HCT116 (cell line): ENCODE data around the gene GGA1. TPM values are rescaled to one million over a fixed set of nuclear protein-coding genes. Genes with fewer than 3 reads are reported as not detected.

Experiments
- ATAC-seq: fragments of 200-7000 bp; cut with Tn5 transposase; 2 replicates; pipeline ENCODE4 v1.9.1; 2020; ENCODE audit warnings: mild to moderate bottlenecking, moderate library complexity
- BruUV-seq: library from RNA; stranded (reverse); fragments of 400-500 nt; replicated peaks from 2 replicates; lab custom pipeline; 2021; lab: Mats Ljungman, UMichigan
- CTCF ChIA-PET: fragments of 300-600 bp; sonication (Branson Sonifier 250); formaldehyde crosslinking; loops from one replicate; lab custom pipeline; 2021; ENCODE audit warnings: antibody characterized with exemption; lab: Charles Lee
- POLR2A ChIA-PET: fragments of 300-600, 350-600 bp; sonication (Branson Sonifier 250); formaldehyde crosslinking; loops from one replicate; lab custom pipeline; 2021; ENCODE audit warnings: antibody characterized with exemption; lab: Charles Lee
- RAD21 ChIA-PET, 2 experiments: fragments of 300-600 bp; sonication (Branson Sonifier 250); formaldehyde crosslinking; loops; one replicate each; lab custom pipeline; 2023; ENCODE audit warnings: low total read pairs in 2 of 2; ENCODE audit not compliant: uncharacterized antibody in 2 of 2, unreplicated experiment in 2 of 2, low non-redundant PET in 1 of 2; lab: Charles Lee
- DNase-seq: peaks from one replicate; pipeline ENCODE4 v3.0.0-alpha.2; 2010; ENCODE audit warnings: low read depth, low spot score
- H2AFZ ChIP-seq: fragments of 200-600 bp; shearing (Covaris generic), sonication (generic); 2 replicates; pipeline ENCODE4 v1.6.1; 2017; ENCODE audit warnings: low read depth, mixed run types, mixed read lengths, antibody characterized with exemption, low read length; ENCODE audit not compliant: poor library complexity, severe bottlenecking
- H3K27ac ChIP-seq: 2 replicates; pipeline ENCODE4 v1.5.1; 2012; ENCODE audit warnings: low read depth, low read length
- H3K27me3 ChIP-seq: fragments of 200-600 bp; sonication (generic); 2 replicates; pipeline ENCODE4 v1.6.1; 2016; ENCODE audit warnings: mixed run types, low read length, mixed read lengths; ENCODE audit not compliant: insufficient read depth
- H3K36me3 ChIP-seq, 2 experiments: fragments of 200-500 bp in 1 of 2; fragments of 200-600 bp in 1 of 2; sonication (Bioruptor generic) in 1 of 2; sonication (generic) in 1 of 2; 2 replicates each; pipeline versions ENCODE4 v1.5.1 to v1.6.1; 2014 to 2016; ENCODE audit warnings: low read length in 2 of 2, inconsistent platforms in 1 of 2, mixed read lengths in 1 of 2, mixed run types in 1 of 2; ENCODE audit not compliant: insufficient read depth in 2 of 2, control insufficient read depth in 1 of 2
- H3K4me1 ChIP-seq, 2 experiments: fragments of 200-600 bp in 1 of 2; sonication (generic) in 1 of 2; 2 replicates each; pipeline versions ENCODE4 v1.5.1 to v1.6.1; 2012 to 2017; ENCODE audit warnings: low read length in 2 of 2, inconsistent platforms in 1 of 2, mild to moderate bottlenecking in 1 of 2, mixed read lengths in 1 of 2, mixed run types in 1 of 2, moderate library complexity in 1 of 2; ENCODE audit not compliant: insufficient read depth in 2 of 2, control insufficient read depth in 1 of 2
- H3K4me2 ChIP-seq: fragments of 200-600 bp; sonication (generic); 2 replicates; pipeline ENCODE4 v1.6.1; 2017; ENCODE audit warnings: mixed run types, low read length, mixed read lengths
- H3K4me3 ChIP-seq, 2 experiments: fragments of 200-600 bp in 1 of 2; sonication (generic) in 1 of 2; replicated peaks in 1 of 2; 2 replicates each; pipeline ENCODE4 v1.5.1; 2011 to 2016; ENCODE audit warnings: low read length in 2 of 2, control low read depth in 1 of 2, low read depth in 1 of 2, mild to moderate bottlenecking in 1 of 2, mixed read lengths in 1 of 2, mixed run types in 1 of 2
- H3K79me2 ChIP-seq: fragments of 200-600 bp; sonication (generic); 2 replicates; pipeline ENCODE4 v1.6.1; 2017; ENCODE audit warnings: mild to moderate bottlenecking, mixed run types, low read length, moderate library complexity, mixed read lengths; ENCODE audit not compliant: insufficient read depth
- H3K9ac ChIP-seq: fragments of 200-600 bp; sonication (generic); 2 replicates; pipeline ENCODE4 v1.6.1; 2016; ENCODE audit warnings: low read length, mixed read lengths
- H3K9me2 ChIP-seq: fragments of 200-600 bp; sonication (generic), shearing (Covaris generic); 2 replicates; pipeline ENCODE4 v1.6.1; 2017; ENCODE audit warnings: mixed run types, mild to moderate bottlenecking, moderate library complexity; ENCODE audit not compliant: insufficient read depth
- H3K9me3 ChIP-seq, 2 experiments: fragments of 200-500 bp in 1 of 2; fragments of 200-600 bp in 1 of 2; sonication (Bioruptor generic) in 1 of 2; sonication (generic) in 1 of 2; 2 replicates each; pipeline ENCODE4 v1.6.1; 2014 to 2017; ENCODE audit warnings: low read length in 2 of 2, mixed read lengths in 2 of 2, inconsistent platforms in 1 of 2, low read depth in 1 of 2, mild to moderate bottlenecking in 1 of 2, mixed run types in 1 of 2, moderate library complexity in 1 of 2; ENCODE audit not compliant: control insufficient read depth in 1 of 2, insufficient read depth in 1 of 2
- H4K20me1 ChIP-seq: fragments of 200-600 bp; sonication (generic), shearing (Covaris generic); 2 replicates; pipeline ENCODE4 v1.6.1; 2017; ENCODE audit warnings: mixed run types, mild to moderate bottlenecking, moderate library complexity; ENCODE audit not compliant: insufficient read depth
- CBX3 ChIP-seq: IDR thresholded peaks from 2 replicates; pipeline ENCODE4 v1.6.1; 2012; ENCODE audit warnings: low read depth
- EGR1 ChIP-seq: IDR thresholded peaks from 2 replicates; pipeline ENCODE4 v1.6.1; 2012; ENCODE audit warnings: low read depth
- EZH2phosphoT487 ChIP-seq: fragments of 200-600 bp; IDR thresholded peaks from 2 replicates; pipeline ENCODE4 v1.6.1; 2018; ENCODE audit warnings: antibody characterized with exemption, borderline replicate concordance
- POLR2AphosphoS5 ChIP-seq: IDR thresholded peaks from 2 replicates; pipeline ENCODE4 v1.6.1; 2011; ENCODE audit warnings: mild to moderate bottlenecking, low read depth, low read length, moderate library complexity
- SIN3A ChIP-seq: IDR thresholded peaks from 2 replicates; pipeline ENCODE4 v1.6.1; 2012; ENCODE audit warnings: low read depth
- ZFX ChIP-seq: fragments of 450-650 bp; IDR thresholded peaks from 2 replicates; pipeline ENCODE4 v1.6.1; 2017
- intact Hi-C: fragments of 100-400 bp; cut with micrococcal nuclease; formaldehyde crosslinking; loops from 2 replicates; pipeline ENCODE4 v1.10.0; 2022
- total RNA-seq: library from RNA; stranded (reverse); gene quantifications from one replicate; pipeline ENCODE4 v1.2.1, GENCODE V29; 2021; ENCODE audit not compliant: unreplicated experiment
- TF ChIP-seq, protein P1 (sequence below): IDR thresholded peaks from 2 replicates; pipeline ENCODE4 v1.6.1; 2012
- TF ChIP-seq, protein P2 (sequence below): IDR thresholded peaks from 2 replicates; pipeline ENCODE4 v1.6.1; 2012; ENCODE audit warnings: low read depth
- TF ChIP-seq, protein P3 (sequence below): IDR thresholded peaks from 2 replicates; pipeline ENCODE4 v1.6.1; 2011; ENCODE audit warnings: mild to moderate bottlenecking, low read length, moderate library complexity; ENCODE audit not compliant: insufficient replicate concordance; ENCODE audit errors: extremely low read depth
- TF ChIP-seq, protein P4 (sequence below): IDR thresholded peaks from 2 replicates; pipeline ENCODE4 v1.6.1; 2012

GGA1 gene
- total RNA-seq, 1 experiment from 2014 or later, result 89.8 TPM

DNA sequence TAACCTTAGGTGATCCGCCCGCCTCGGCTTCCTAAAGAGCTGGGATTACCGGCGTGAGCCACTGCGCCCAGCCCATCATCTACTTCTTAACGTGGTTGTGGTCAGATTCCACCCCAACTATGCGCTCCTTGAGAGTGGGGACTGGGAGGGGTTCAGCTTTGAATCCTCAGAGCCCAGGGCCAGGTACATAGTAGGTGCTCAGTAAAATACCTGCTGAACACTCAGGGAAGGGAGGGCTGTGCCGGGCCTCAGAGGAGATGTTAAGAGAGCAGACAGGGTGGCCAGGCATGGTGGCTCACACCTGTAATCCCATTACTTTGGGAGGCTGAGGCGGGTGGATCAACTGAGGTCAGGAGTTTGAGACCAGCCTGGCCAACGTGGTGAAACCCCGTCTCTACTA, 65.6 kb downstream of the GGA1 start:
- Histone ChIP-seq H3K4me2 (peak overlapping the region; percentile 98), H3K4me3 (no peak overlapping the region), H3K36me3 (peaks cover 2 to 6% of the 10 kb centered on the region in 2 experiments; a peak in 2 of 4 replicates), H3K9me3 (no peaks in the 10 kb centered on the region), H3K27me3 (no peaks in the 10 kb centered on the region), H3K9me2 (no peaks in the 10 kb centered on the region), H3K27ac (peak overlapping the region; percentile 97), H4K20me1 (no peaks in the 10 kb centered on the region), H2AFZ (no peak overlapping the region), H3K4me1 (peaks cover 35 to 61% of the 10 kb centered on the region in 2 experiments), H3K9ac (no peak overlapping the region), H3K79me2 (peaks cover 13% of the 10 kb centered on the region; the same call in 1 of the 2 replicates)
- no peak for TF ChIP-seq ZFX
- TF ChIP-seq, protein P1, sequence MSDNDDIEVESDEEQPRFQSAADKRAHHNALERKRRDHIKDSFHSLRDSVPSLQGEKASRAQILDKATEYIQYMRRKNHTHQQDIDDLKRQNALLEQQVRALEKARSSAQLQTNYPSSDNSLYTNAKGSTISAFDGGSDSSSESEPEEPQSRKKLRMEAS, result no peak
- TF ChIP-seq SIN3A, result no peak
- TF ChIP-seq CBX3, result no peak
- RAD21 ChIA-PET, result no interaction called here
- intact Hi-C loops, result no loop called here
- no peak for DNase-seq
- no TSS peak for BruUV-seq
- POLR2A ChIA-PET, result interaction anchor here (1.1 to 4.6 kb wide), 5 partner anchors 12 to 109 kb away, joined by 4 to 71 read pairs (median 10); partner anchors contain the start of genes GGA1, NOL12 and PDXP
- no peak for ATAC-seq
- CTCF ChIA-PET, result interaction anchor here (1.1 to 1.9 kb wide), 4 partner anchors 10 to 67 kb away, joined by 3 to 6 read pairs (median 5); partner anchors contain the start of gene PDXP

DNA sequence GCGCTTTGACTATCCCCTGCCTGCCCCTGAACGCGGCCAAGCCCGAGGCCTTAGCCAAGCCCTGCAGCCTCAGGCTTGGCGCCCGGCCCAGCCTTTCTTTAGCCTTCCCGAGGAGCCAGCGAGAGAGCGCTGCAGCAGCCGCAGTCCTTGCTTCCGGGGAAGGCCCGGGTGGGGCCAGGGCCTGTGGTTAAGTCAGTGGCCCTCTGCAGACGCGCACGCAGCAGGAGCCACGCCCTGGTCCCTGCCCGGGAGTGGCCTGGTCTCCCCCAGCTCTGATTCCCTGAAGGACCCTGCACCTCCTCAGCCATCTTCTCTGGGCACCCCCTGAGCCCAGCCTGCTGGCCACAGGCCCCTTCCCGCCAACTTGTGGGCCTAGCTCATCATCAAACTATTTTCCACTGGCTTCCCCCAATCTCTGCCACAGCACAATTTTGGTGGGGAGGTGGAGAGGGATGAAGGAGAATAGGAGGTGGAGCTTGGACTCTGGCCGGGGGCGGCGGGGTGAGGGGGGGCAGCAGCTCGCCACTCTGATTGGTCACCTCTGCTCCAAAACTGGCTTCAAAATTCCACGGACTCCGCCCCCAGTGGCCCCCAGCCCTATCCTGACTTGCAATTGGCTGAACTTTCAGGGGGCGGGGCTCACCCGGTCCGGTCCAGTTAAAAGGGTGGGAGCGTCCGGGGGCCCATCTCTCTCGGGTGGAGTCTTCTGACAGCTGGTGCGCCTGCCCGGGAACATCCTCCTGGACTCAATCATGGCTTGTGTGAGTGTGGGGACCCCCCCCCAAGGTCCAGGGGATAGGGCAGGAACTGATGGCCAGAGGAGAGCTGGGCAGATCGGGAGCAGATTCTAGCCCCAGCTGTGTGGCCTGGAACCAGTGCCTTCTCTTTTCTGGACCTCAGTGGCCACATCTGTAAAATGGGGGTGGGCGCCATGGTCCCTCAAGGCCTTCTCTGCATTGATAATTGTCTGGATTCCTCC, 66.6 kb downstream of the GGA1 start, which contains the start of gene LGALS1:
Gene LGALS1, plus strand, starts transcription at position 686 of the 979 bp plus-strand sequence. Its CDS starts 67 bp downstream, at position 753.
- ChIA-PET POLR2A (interaction anchor here (0.6 to 4.6 kb wide), 25 partner anchors 11 to 974 kb away, joined by 3 to 71 read pairs (median 4); partner anchors contain the start of genes GCAT, GGA1, NOL12 and PDXP), CTCF (interaction anchor here (0.5 to 1.9 kb wide), 8 partner anchors 9 to 131 kb away, joined by 3 to 21 read pairs (median 5); partner anchors contain the start of genes GGA1 and PDXP), RAD21 (interaction anchor here in 1 of 2 experiments (1.5 kb wide), 1 partner anchor 17 kb away, joined by 3 read pairs; the partner anchor contains the start of gene PDXP)
- no peaks in the 10 kb centered on the region for H3K27me3 ChIP-seq
- H3K9me2 ChIP-seq, result no peaks in the 10 kb centered on the region
- BruUV-seq, result no TSS peak
- peak within 1 kb of the TSS; percentile 67 for H3K9ac ChIP-seq
- H3K4me2 ChIP-seq, result peak within 1 kb of the TSS; percentile 98
- DNase-seq (peak; percentile 92), ATAC-seq (peak; percentile 83)
- peaks cover 13% of the 10 kb centered on the region; the same call in 1 of the 2 replicates for H3K79me2 ChIP-seq
- intact Hi-C loops, result no loop called here
- peaks cover 35 to 61% of the 10 kb centered on the region in 2 experiments for H3K4me1 ChIP-seq
- peaks cover 5 to 11% of the 10 kb centered on the region in 2 experiments; a peak in 3 of 4 replicates for H3K36me3 ChIP-seq
- no peak within 1 kb of the TSS for H2AFZ ChIP-seq
- H3K9me3 ChIP-seq, result no peaks in the 10 kb centered on the region
- no peaks in the 10 kb centered on the region for H4K20me1 ChIP-seq
- peak within 1 kb of the TSS; percentile 97 for H3K27ac ChIP-seq
- H3K4me3 ChIP-seq, result peak within 1 kb of the TSS; percentile 71 to 86
- TF ChIP-seq CBX3, result no peak
- TF ChIP-seq EZH2phosphoT487, result no peak
- TF ChIP-seq, protein P2, sequence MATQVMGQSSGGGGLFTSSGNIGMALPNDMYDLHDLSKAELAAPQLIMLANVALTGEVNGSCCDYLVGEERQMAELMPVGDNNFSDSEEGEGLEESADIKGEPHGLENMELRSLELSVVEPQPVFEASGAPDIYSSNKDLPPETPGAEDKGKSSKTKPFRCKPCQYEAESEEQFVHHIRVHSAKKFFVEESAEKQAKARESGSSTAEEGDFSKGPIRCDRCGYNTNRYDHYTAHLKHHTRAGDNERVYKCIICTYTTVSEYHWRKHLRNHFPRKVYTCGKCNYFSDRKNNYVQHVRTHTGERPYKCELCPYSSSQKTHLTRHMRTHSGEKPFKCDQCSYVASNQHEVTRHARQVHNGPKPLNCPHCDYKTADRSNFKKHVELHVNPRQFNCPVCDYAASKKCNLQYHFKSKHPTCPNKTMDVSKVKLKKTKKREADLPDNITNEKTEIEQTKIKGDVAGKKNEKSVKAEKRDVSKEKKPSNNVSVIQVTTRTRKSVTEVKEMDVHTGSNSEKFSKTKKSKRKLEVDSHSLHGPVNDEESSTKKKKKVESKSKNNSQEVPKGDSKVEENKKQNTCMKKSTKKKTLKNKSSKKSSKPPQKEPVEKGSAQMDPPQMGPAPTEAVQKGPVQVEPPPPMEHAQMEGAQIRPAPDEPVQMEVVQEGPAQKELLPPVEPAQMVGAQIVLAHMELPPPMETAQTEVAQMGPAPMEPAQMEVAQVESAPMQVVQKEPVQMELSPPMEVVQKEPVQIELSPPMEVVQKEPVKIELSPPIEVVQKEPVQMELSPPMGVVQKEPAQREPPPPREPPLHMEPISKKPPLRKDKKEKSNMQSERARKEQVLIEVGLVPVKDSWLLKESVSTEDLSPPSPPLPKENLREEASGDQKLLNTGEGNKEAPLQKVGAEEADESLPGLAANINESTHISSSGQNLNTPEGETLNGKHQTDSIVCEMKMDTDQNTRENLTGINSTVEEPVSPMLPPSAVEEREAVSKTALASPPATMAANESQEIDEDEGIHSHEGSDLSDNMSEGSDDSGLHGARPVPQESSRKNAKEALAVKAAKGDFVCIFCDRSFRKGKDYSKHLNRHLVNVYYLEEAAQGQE, result no peak
- TF ChIP-seq, protein P3, sequence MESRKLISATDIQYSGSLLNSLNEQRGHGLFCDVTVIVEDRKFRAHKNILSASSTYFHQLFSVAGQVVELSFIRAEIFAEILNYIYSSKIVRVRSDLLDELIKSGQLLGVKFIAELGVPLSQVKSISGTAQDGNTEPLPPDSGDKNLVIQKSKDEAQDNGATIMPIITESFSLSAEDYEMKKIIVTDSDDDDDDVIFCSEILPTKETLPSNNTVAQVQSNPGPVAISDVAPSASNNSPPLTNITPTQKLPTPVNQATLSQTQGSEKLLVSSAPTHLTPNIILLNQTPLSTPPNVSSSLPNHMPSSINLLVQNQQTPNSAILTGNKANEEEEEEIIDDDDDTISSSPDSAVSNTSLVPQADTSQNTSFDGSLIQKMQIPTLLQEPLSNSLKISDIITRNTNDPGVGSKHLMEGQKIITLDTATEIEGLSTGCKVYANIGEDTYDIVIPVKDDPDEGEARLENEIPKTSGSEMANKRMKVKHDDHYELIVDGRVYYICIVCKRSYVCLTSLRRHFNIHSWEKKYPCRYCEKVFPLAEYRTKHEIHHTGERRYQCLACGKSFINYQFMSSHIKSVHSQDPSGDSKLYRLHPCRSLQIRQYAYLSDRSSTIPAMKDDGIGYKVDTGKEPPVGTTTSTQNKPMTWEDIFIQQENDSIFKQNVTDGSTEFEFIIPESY, result no peak
- peak; percentile 87 for TF ChIP-seq POLR2AphosphoS5
- TF ChIP-seq, protein P4, sequence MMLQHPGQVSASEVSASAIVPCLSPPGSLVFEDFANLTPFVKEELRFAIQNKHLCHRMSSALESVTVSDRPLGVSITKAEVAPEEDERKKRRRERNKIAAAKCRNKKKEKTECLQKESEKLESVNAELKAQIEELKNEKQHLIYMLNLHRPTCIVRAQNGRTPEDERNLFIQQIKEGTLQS, result no peak
- peak; percentile 63; the same call in 1 of the 2 replicates for TF ChIP-seq ZFX
- TF ChIP-seq EGR1, result no peak
